GM19468 (cell line): Measurements from ENCODE around the gene CWC15.
"Not testable (repeated sequence)": the region's sequence is repeated elsewhere in the genome, so short reads cannot be mapped to it uniquely, and the experiment has no call there.

ENCODE experiments used
- ATAC-seq: cut with Tn5 transposase; IDR thresholded peaks from one replicate; pipeline ENCODE4 v1.9.1; 2021; ENCODE audit warnings: mild to moderate bottlenecking, moderate library complexity, moderate number of reproducible peaks; ENCODE audit not compliant: unreplicated experiment; ENCODE audit errors: extremely low read depth

Gene CWC15

DNA sequence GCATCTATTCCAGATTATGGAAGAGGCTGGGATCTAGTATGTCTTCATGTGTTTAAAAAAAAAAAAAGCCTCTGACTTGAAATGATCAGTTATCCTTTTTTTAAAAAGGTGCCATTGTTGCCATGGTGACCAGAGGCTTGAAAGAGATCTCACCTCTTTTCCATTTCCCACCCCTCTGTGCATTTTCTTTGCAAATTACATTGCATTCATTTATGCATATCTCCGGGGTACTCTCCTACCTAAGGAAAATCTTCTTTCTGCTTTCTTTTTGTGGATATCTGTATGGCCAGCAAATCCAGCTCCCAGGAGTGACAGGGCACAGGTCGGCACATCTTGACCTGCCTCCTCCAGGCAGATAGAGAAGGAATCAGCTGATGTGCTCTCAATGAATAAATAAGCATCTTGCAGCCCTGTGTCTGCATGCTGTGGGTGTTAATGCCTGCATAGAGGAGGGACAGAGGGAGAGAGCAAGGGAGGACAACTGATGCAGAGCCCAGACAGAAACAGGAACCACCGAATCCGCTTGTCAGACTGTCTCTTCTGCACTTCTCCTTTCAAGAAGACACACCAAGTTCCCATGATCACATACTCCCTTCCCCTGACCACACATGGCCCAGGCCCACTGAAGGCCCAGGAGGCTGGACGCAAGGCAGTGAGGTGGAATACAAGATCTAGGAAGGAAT is 50.9 kb downstream of the CWC15 start:
- no peak for ATAC-seq

DNA sequence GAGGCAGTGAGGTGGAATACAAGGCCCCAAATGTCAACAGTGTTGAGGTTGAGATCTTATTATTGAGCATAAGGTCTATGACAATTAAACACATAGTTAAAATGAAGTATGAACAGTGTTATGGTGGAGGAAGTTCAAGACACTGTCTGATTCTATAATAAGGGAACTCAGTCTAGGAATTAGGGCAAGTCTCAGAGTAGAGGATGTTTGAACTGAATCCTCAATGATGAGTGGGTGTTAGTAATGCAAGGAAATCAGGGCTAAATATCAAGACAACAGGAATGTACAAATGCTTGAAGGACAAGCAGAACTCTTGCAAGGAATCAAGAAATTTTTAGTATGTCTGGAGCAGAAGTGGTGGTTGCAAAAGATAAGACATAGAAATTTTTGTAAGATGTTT is 53.0 kb downstream of the CWC15 start:
- ATAC-seq: no peak

DNA sequence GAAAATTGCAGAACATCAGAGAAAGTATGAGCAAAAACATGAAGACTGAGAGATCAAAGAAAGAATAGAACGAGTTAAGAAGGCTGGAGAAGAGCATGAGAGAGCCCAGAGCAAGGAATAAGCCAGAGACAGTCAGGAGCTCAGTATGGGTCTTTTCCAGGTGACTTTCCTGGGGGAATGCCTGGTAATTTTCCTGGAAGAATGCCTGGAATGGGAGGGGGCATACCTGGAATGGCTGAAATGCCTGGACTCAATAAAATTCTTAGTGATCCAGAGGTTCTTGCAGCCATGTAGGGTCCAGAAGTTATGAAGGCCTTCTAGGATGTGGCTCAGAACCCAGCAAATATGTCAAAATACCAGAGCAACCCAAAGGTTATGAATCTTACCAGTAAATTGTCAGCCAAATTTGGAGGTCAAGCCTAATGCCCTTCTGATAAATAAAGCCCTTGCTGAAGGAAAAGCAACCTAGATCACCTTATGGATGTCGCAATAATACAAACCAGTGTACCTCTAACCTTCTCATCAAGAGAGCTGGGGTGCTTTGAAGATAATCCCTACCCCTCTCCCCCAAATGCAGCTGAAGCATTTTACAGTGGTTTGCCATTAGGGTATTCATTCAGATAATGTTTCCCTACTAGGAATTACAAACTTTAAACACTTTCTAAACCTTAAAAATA is 59.5 kb downstream of the CWC15 start:
- not testable (repeated sequence) for ATAC-seq

DNA sequence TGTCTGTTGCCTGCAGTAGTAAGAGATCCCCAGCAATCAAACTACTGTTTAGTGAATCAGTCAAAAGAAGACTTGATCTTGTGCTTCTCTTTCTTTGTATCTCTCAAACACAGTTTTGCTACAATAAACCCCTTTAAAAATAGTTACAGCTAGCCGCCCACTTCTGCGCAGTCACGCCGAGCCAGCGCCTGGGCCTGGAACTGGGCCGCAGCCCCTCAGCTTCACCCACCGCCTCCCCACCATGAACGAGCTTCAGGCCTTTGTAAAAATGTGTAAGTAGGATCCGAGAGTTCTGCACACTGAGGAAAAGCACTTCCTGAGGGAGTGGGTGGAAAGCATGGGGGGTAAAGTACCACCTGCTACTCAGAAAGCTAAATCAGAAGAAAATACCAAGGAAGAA is 60.5 kb downstream of the CWC15 start:
- ATAC-seq: no peak
